GM19324 (cell line): Measurements from ENCODE around the gene KRTAP4-9.
"Not testable (repeated sequence)": the region's sequence is repeated elsewhere in the genome, so short reads cannot be mapped to it uniquely, and the experiment has no call there.

Source experiments
- ATAC-seq: cut with Tn5 transposase; IDR thresholded peaks from one replicate; pipeline ENCODE4 v1.9.1; 2021; ENCODE audit warnings: mild to moderate bottlenecking, moderate library complexity; ENCODE audit not compliant: unreplicated experiment, low FRiP score

Gene KRTAP4-9

DNA sequence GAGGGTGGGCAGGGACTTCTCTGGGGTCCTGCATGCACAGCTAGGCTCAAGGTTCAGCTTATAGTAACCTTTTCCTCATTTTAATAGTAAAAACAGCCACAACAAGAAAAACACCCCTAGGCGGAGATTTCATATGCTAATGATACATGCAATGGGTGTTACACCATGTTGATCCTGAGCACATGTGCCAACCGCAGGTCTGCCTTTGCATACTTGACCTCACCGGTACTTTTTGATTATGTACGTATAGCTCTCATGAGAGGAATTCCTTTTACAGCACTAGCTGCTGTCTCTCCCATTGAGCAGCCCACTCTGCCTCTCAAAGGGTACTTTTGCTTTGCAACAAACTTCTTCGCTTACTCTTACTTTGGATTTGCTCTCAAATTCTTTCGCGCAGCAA lies 9.1 kb upstream of the KRTAP4-9 start:
- ATAC-seq = no peak

- no peak for ATAC-seq
Observed at GRCh38 chr17:41098042-41098441, 7.1 kb upstream of the KRTAP4-9 start, which contains the start of gene KRTAP4-8. KRTAP4-8 (minus strand) TSS chr17:41098142; CDS start chr17:41098084, 58 bp downstream.

GRCh38 chr17:41098481-41098880 lies 6.7 kb upstream of the KRTAP4-9 start:
- ATAC-seq = no peak

- ATAC-seq = not testable (repeated sequence)
Observed at GRCh38 chr17:41099682-41100480, 5.3 kb upstream of the KRTAP4-9 start.

DNA sequence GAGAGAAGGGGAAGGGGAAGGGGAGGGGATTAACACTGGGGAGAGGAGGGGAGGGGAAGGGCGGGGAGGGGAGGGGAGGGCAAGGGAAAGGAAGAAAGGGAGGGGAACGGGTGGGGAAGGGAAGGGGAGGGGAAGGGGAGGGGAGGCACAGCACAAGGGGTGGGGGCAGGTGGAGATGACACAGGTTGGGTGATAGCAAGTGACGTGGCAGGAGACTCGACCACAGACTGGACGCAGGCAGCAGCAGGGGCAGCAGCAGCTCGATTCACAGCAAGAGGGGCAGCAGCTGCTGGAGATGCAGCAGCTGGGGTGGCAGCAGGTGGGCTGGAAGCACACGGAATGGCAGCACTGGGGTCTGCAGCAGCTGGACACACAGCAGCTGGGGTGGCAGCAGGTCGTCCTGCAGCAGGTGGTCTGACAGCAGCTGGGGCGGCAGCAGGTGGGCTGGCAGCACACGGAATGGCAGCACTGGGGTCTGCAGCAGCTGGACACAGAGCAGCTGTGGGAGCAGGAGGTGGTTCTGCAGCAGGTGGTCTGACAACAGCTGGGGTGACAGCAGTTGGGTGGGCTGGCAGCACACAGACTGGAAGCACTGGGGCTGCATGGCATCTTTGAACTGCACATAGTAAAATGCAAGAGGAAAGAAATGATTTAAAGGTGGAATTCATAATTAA lies 3.5 kb upstream of the KRTAP4-9 start, which contains the start of gene KRTAP4-16:
Gene KRTAP4-16 (minus strand): TSS at position 624 of the 674 bp plus-strand sequence. CDS start 0 bp downstream, at position 624.
- ATAC-seq = no peak

GRCh38 chr17:41103896-41104295 lies 1.3 kb upstream of the KRTAP4-9 start:
- no peak for ATAC-seq

- ATAC-seq = not testable (repeated sequence)
Observed at GRCh38 chr17:41104386-41105038, 677 bp upstream of the KRTAP4-9 start.

DNA sequence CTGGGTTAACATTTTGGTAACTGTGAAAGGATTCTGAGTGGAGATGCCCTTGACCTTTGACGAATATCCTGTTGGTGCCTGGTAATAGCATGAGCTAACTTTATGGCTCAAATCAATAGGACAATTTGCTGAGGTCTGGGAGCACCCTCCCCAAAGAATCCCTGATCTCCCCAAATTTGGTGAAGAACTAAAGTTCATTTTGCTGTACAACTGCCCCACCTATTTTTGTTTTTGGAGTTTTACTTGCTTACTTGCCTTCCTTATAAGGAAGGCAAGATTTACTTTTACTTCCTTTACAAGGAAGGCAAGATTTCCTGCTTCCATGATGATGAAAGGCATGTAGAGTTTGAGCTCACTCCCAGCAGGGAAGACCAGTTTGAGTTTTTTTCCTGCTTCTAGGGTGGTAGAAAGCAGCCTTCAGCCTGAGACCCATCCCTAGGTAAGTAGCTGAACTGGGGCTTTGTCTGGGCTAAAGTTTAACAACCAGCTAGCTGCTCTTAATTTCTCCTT lies 2.8 kb downstream of the KRTAP4-9 start:
- no peak for ATAC-seq

- ATAC-seq = not testable (repeated sequence)
Observed at GRCh38 chr17:41108728-41109386, 3.7 kb downstream of the KRTAP4-9 start.

GRCh38 chr17:41111151-41111885 lies 6.1 kb downstream of the KRTAP4-9 start:
- ATAC-seq = no peak

- no peak for ATAC-seq
Observed at GRCh38 chr17:41116297-41116696, 11.1 kb downstream of the KRTAP4-9 start.

DNA sequence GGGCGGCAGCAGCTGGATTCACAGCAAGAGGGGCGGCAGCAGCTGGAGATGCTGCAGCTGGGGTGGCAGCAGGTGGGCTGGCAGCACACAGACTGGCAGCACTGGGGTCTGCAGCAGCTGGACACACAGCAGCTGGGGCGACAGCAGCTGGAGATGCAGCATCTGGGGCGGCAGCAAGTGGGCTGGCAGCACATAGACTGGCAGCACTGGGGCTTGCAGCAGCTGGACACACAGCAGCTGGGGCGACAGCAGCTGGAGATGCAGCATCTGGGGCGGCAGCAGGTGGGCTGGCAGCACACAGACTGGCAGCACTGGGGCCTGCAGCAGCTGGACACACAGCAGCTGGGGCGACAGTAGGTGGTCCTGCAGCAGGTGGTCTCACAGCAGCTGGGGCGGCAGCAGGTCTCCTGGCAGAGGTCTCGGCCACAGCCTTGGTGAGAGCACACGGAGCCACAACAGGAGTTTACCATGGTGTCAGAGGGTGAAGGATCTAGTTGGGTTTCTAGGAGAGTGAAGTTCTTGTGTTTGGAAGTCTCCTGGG lies 12.7 kb downstream of the KRTAP4-9 start, which contains the start of gene KRTAP4-11:
Gene KRTAP4-11 (minus strand): TSS at position 528 of the 541 bp plus-strand sequence. CDS start 58 bp downstream, at position 470.
- ATAC-seq = not testable (repeated sequence)

DNA sequence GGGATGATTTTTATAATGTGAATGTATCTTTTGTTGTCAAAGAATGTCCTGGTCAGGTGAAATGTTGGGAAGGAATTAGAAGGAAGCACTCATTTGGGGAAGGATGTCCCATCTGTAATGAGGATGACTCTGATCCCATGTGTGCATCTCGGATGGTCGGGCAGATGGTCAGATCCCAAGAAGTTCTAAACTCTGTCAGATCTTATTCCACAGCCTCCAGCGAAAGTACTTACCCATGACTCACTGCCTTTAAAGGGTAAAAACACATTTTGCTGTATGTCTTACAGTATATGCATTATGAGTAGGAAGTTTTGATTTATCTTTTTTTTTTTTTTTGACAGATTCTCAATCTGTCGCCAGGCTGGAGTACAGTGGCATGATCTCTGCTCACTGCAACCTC lies 13.5 kb downstream of the KRTAP4-9 start:
- no peak for ATAC-seq

DNA sequence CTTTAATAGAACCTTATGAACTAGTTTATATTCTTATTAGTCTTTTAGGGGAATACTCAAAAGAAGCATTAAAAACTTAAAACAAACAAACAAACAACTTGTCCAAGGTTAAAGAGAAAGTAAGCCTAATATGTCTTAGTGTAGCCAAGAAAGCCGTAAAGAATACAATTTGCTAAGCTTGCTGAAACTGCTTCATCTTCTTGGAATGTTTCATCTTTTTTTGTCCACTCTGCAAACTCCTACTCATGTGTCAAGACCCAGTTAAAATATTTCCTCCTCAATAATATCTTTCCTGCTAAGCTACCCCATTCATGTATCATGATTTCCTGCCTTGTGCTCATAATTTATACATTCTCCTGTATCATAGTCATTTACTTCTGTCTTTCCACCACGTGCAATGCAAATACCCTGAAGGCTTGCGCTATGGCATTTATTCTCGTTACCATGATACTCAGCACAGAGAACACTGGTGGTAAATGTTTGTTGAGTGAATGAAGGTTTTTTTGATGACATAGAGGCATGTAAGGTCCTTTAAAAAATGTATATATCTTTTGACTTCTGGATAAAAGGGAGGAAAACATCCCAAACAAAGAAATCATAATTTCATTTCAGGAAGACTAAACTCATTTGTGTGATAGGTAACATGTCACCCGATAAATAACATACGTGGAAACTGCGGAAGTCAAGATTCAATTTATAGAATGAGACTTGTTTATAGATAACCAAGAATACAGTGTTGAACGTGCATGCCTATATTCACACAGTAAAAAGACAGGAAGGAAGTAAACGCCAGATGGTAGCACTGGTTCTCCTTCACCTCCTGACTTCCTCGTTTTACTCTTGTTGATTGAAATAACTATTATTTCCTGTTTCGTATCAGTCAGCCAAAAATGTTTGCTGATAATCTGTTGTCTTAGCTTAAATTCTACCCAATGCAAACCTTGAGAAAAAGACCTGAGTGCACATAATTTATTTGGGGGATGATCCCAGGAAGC lies 14.8 kb downstream of the KRTAP4-9 start:
- not testable (repeated sequence) for ATAC-seq

GRCh38 chr17:41121742-41122141 lies 16.6 kb downstream of the KRTAP4-9 start:
- no peak for ATAC-seq

DNA sequence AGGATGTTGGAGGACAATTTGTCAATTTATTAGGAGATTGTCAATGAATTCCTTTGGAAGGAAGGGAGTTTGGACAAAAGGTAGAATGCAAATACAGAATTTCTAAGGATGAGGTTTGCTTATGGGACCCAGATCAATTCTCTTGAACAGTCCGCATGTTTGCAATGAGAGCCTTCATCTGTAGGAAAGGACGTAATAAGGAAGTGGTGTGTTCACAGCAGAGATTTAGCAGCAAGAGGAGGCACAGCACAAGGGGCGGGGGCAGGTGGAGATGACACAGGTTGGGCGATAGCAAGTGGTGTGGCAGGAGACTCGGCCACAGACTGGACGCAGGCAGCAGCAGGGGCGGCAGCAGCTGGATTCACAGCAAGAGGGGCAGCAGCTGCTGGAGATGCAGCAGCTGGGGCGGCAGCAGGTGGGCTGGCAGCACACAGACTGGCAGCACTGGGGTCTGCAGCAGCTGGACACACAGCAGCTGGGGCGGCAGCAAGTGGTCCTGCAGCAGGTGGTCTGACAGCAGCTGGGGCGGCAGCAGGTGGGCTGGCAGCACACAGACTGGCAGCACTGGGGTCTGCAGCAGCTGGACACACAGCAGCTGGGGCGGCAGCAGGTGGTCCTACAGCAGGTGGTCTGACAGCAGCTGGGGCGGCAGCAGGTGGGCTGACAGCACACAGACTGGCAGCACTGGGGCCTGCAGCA lies 18.3 kb downstream of the KRTAP4-9 start:
- not testable (repeated sequence) for ATAC-seq

DNA sequence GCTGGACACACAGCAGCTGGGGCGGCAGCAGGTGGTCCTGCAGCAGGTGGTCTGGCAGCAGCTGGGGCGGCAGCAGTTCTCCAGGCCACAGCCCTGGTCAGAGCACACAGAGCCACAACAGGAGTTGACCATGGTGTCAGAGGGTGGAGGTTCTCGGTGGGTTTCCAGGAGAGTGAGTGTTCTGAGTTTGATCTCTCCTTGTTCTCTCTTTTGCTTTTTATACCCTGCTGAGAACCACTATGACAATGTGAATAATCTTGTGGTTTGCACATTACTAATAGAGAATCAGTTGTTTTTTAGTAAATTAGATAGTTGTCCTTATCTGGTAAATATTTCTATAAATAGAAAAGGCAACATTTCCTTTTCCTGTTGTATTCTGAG lies 18.8 kb downstream of the KRTAP4-9 start, which contains the start of gene KRTAP4-12:
Gene KRTAP4-12 (minus strand): TSS at position 192 of the 381 bp plus-strand sequence. CDS start 60 bp downstream, at position 132.
- not testable (repeated sequence) for ATAC-seq
